ENCODE results near the gene SERPINA5.

DNA sequence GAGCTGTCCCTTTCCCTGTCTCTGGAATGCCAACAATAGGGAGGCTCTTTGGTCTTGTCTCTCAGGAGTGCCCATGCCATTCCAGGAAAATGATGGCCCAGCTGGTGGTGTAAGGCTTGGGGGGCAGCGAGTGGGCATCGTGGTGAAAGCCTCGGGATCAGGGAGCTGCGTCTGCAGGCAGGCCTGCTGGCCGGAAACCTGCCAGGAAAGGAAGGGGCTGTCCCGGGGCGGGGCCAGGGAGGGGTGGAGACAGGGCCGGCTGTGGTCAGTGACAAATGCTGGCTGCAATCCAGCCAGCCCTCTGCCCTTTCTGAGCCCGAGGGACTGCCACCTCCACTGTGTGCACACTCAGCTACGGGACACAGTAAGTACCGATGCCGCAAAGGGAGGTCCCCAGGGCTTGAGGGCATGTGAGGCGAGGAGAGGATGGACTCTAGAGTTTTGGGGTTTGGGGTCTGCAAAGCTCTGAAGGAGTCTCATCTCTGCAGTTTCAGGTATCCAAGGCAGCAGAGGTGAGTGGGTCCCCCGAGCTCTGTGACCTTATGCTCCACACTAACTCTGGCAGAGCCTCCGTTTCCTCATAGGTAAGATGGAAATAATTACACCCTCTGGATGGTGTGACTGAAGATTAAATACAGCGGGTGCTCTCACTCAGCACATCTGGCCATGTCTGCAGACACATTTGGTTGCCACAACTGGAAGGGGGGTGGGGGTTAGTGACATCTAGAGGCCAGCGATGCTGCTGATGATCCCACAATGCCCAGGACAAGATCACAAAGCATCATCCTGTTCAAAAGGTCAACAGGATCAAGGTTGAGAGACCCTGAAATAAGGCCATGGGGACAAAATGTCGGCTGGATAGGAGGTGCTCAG lies at the start of gene SERPINA5:
- TF ChIP-seq GATA2 (IDR thresholded peaks at IDR 0.05; ENCODE audit: low read depth, low read length) (no peak), GATA3 (IDR thresholded peaks at IDR 0.05; ENCODE audit: low read depth, low read length) (no peak)
